Breast epithelium (tissue), 3 donors: Measurements from ENCODE around the gene CD247.

Experiments
- POLR2A ChIP-seq: fragments of 450-650 bp; IDR thresholded peaks from one replicate; pipeline ENCODE4 v1.6.1; 2016; ENCODE audit warnings: antibody characterized with exemption, mild to moderate bottlenecking, moderate library complexity
- TF ChIP-seq, protein P1 (sequence below), 3 donors: fragments of 450-650 bp; IDR thresholded peaks; one replicate each; pipeline ENCODE4 v1.5.1; 2016 to 2017; ENCODE audit warnings: antibody characterized with exemption in 3 of 3, mild to moderate bottlenecking in 3 of 3, moderate library complexity in 3 of 3

DNA sequence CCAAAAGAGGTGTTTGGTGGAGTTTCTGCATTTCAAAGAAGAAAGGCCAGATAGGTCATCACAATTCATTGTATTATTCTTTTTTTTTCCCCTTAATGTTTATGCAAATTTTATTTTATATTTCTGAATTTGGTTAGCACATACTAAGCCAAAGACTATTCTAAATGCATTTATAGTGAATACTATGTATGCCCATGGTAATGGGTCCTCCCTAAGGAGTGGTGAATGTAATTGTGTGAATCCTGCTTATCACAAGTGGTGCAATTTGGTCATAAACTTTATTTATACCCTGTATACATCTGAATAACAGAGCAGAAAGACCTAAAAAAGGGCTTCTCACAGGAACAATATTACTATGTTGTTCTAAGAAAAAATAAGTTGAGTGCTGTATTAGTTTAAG, 99.1 kb downstream of the CD247 start:
- TF ChIP-seq, protein P1, sequence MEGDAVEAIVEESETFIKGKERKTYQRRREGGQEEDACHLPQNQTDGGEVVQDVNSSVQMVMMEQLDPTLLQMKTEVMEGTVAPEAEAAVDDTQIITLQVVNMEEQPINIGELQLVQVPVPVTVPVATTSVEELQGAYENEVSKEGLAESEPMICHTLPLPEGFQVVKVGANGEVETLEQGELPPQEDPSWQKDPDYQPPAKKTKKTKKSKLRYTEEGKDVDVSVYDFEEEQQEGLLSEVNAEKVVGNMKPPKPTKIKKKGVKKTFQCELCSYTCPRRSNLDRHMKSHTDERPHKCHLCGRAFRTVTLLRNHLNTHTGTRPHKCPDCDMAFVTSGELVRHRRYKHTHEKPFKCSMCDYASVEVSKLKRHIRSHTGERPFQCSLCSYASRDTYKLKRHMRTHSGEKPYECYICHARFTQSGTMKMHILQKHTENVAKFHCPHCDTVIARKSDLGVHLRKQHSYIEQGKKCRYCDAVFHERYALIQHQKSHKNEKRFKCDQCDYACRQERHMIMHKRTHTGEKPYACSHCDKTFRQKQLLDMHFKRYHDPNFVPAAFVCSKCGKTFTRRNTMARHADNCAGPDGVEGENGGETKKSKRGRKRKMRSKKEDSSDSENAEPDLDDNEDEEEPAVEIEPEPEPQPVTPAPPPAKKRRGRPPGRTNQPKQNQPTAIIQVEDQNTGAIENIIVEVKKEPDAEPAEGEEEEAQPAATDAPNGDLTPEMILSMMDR (IDR thresholded peaks at IDR 0.05): no peak
- TF ChIP-seq POLR2A: no peak
